Gastroesophageal sphincter (tissue), 4 donors: Measurements from ENCODE around the gene CEP63. TPM values are rescaled to one million over a fixed set of nuclear protein-coding genes. Genes with fewer than 3 reads are reported as not detected.
"Not testable (repeated sequence)": the region's sequence is repeated elsewhere in the genome, so short reads cannot be mapped to it uniquely, and the experiment has no call there.

Experiments
- ATAC-seq: fragments of 150-250 bp; one replicate; pipeline ENCODE4 v1.9.1; 2016; ENCODE audit warnings: mild to moderate bottlenecking, moderate library complexity
- H3K27ac ChIP-seq, 4 donors: fragments of 200-600 bp; sonication (generic) in 3 of 4; 1 replicate in 3 of 4; 2 replicates in 1 of 4; pipeline ENCODE4 v1.5.1; 2016 to 2019
- H3K27me3 ChIP-seq: fragments of 200-600 bp; sonication (generic); one replicate; pipeline ENCODE4 v1.5.1; 2019
- H3K36me3 ChIP-seq, 2 donors: fragments of 200-600 bp; sonication (generic); one replicate each; pipeline ENCODE4 v1.5.1; 2019; ENCODE audit warnings: control low read depth in 1 of 2
- H3K4me1 ChIP-seq, 3 donors: fragments of 200-600 bp; sonication (generic); 1 replicate in 2 of 3; 2 replicates in 1 of 3; pipeline ENCODE4 v1.5.1; 2016 to 2019; ENCODE audit warnings: control low read depth in 2 of 3
- H3K4me3 ChIP-seq, 2 donors: fragments of 200-600 bp; sonication (generic); one replicate each; pipeline ENCODE4 v1.5.1; 2019; ENCODE audit warnings: mild to moderate bottlenecking in 1 of 2, moderate library complexity in 1 of 2
- H3K9me3 ChIP-seq, 3 donors: fragments of 200-600 bp; sonication (generic); one replicate each; pipeline ENCODE4 v1.5.1; 2017 to 2019; ENCODE audit warnings: control low read depth in 2 of 3
- CTCF ChIP-seq, 4 experiments: fragments of 200-600 bp in 2 of 4; fragments of 450-650 bp in 2 of 4; sonication (generic) in 1 of 4; IDR thresholded peaks; one replicate each; pipeline ENCODE4 v1.5.1; 2017 to 2019; ENCODE audit warnings: antibody characterized with exemption in 4 of 4, mild to moderate bottlenecking in 2 of 4, moderate library complexity in 2 of 4
- EP300 ChIP-seq: sonication (generic); formaldehyde crosslinking; IDR thresholded peaks from one replicate; pipeline ENCODE4 v1.6.1; 2017; ENCODE audit warnings: antibody characterized with exemption, mild to moderate bottlenecking
- POLR2A ChIP-seq, 2 donors: fragments of 450-650 bp; IDR thresholded peaks; one replicate each; pipeline ENCODE4 v1.6.1; 2017; ENCODE audit warnings: antibody characterized with exemption in 2 of 2, mild to moderate bottlenecking in 2 of 2, moderate library complexity in 1 of 2
- POLR2AphosphoS5 ChIP-seq: sonication (generic); formaldehyde crosslinking; IDR thresholded peaks from one replicate; pipeline ENCODE4 v1.6.1; 2017; ENCODE audit warnings: antibody characterized with exemption
- WGBS, 2 donors: methylation state at CpG; one replicate each; pipeline ENCODE4 v1.1.5; 2018; ENCODE audit warnings: low coverage in 1 of 2; 5-methylcytosine and 5-hydroxymethylcytosine counted together
- total RNA-seq, 4 donors: library from RNA; depleted of rRNA; stranded (reverse); fragments of >200 nt; gene quantifications; one replicate each; pipeline ENCODE4 v1.1.0, GENCODE V29; 2016

The CEP63 gene
- total RNA-seq, 4 donors from 2014 or later: 17.9 to 30.1 (median 25.9) TPM

DNA sequence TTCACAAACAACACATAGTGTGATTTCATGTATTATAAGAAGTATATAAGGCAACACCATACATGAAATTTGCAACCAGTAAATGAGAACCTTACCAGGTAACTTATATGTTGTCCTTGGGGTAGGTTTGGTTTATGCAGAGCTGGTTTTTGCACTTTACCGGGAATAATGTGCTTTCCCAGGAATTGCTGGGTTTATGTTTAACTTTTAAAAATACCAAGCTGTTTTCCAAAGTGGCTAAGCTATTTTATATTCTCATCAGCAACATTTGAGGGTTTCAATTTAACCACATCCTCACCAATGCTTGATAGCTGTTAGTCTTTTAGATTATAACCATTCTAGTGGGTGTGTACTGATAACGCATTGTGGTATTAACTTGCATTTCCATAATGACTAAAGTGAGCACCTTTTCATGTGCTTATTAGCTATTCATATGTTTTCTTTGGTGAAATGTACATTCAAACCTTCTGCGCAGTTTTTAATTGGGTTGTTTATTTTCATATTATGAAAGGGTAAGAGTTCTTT, 93.3 kb downstream of the CEP63 start:
- TF ChIP-seq EP300: no peak
- TF ChIP-seq POLR2AphosphoS5: no peak
- no peak for TF ChIP-seq POLR2A (IDR thresholded peaks at IDR 0.05)
- TF ChIP-seq CTCF (IDR thresholded peaks at IDR 0.05): no peak
- no peak overlapping the region for H3K27ac ChIP-seq
- no peaks in the 10 kb centered on the region for H3K27me3 ChIP-seq
- WGBS, 2 donors: 84 to 93% methylated on average over 3 of the region's 3 CpGs
- no peaks in the 10 kb centered on the region for H3K4me1 ChIP-seq
- no peak for ATAC-seq
- no peak overlapping the region for H3K4me3 ChIP-seq
- no peaks in the 10 kb centered on the region for H3K9me3 ChIP-seq
- no peaks in the 10 kb centered on the region for H3K36me3 ChIP-seq

- ATAC-seq: no peak
- Histone ChIP-seq H3K4me3 (no peak overlapping the region), H3K27me3 (no peaks in the 10 kb centered on the region), H3K27ac (no peak overlapping the region), H3K9me3 (no peaks in the 10 kb centered on the region), H3K4me1 (no peaks in the 10 kb centered on the region), H3K36me3 (no peaks in the 10 kb centered on the region)
- no peak for TF ChIP-seq CTCF (IDR thresholded peaks at IDR 0.05)
- no peak for TF ChIP-seq POLR2AphosphoS5
- TF ChIP-seq POLR2A (IDR thresholded peaks at IDR 0.05): no peak
- TF ChIP-seq EP300: no peak
These were observed 104.9 kb downstream of the CEP63 start for GRCh38 chr3:134590766-134591165.

- Histone ChIP-seq H3K27ac (no peak overlapping the region), H3K9me3 (no peaks in the 10 kb centered on the region), H3K36me3 (no peaks in the 10 kb centered on the region), H3K27me3 (no peaks in the 10 kb centered on the region), H3K4me1 (no peaks in the 10 kb centered on the region), H3K4me3 (no peak overlapping the region)
- no peak for TF ChIP-seq POLR2AphosphoS5
- TF ChIP-seq POLR2A (IDR thresholded peaks at IDR 0.05): no peak
- no peak for TF ChIP-seq EP300
- no peak for TF ChIP-seq CTCF (IDR thresholded peaks at IDR 0.05)
- no peak for ATAC-seq
- 90% methylated on average over 5 of the region's 5 CpGs; no CpG with 5 or more reads in 1 of the 2 donors for WGBS, 2 donors
These were observed 106.9 kb downstream of the CEP63 start for GRCh38 chr3:134592806-134593205.

DNA sequence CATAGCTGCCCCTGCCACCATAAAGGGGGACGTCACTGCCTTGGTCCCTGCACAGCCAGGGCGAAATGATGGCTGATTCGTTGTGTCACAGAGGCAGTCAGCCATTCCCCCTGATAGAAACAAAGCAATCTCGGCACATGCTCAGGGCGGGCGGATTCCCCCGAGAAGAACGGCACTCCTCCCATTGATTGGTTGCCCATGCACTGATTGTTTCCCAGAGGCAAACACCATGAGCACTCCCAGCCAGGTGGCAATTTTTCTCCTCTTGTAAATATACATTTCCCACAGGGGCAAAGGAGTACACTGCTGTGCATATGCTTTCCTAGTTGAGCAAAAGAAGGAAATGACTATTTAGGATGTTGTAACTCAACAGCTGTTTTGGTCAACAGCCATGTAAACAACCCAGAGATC, 108.5 kb downstream of the CEP63 start:
- no peak overlapping the region for H3K4me3 ChIP-seq
- WGBS, 2 donors: 43% methylated on average over 5 of the region's 8 CpGs; no CpG with 5 or more reads in 1 of the 2 donors
- no peaks in the 10 kb centered on the region for H3K9me3 ChIP-seq
- no peaks in the 10 kb centered on the region for H3K36me3 ChIP-seq
- TF ChIP-seq POLR2AphosphoS5 (no peak), POLR2A (IDR thresholded peaks at IDR 0.05) (no peak), EP300 (no peak), CTCF (IDR thresholded peaks at IDR 0.05) (no peak)
- no peak for ATAC-seq
- no peaks in the 10 kb centered on the region for H3K27me3 ChIP-seq
- H3K27ac ChIP-seq: no peak overlapping the region
- H3K4me1 ChIP-seq: no peaks in the 10 kb centered on the region

DNA sequence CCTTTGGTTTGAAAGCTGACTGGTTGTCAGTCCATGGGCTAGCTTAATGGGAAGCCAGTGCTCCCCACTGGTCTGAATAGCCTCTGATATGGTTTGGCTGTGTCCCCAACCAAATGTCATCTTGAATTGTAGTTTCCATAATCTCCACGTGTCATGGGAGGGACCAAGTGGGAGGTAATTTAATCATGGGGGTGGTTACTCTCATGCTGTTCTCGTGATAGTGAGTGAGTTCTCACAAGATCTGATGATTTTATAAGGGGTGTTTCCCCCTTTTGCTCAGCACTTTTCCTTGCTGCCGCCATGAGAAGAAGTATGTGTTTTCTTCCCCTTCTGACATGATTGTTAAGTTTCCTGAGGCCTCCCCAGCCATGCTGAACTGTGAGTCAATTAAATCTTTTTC, 109.1 kb downstream of the CEP63 start:
- H3K27me3 ChIP-seq, ATAC-seq: not testable (repeated sequence)
- 71% methylated on average over 3 of the region's 3 CpGs; no CpG with 5 or more reads in 1 of the 2 donors for WGBS, 2 donors

More for the DNA sequence above, 109.1 kb downstream of the CEP63 start:
- H3K27ac ChIP-seq, H3K4me3 ChIP-seq, H3K36me3 ChIP-seq, H3K4me1 ChIP-seq, H3K9me3 ChIP-seq: not testable (repeated sequence)
